ENCODE measurements around the gene DISC1.
"Not testable (repeated sequence)": the region's sequence is repeated elsewhere in the genome, so short reads cannot be mapped to it uniquely, and the experiment has no call there.

The DISC1 gene

DNA sequence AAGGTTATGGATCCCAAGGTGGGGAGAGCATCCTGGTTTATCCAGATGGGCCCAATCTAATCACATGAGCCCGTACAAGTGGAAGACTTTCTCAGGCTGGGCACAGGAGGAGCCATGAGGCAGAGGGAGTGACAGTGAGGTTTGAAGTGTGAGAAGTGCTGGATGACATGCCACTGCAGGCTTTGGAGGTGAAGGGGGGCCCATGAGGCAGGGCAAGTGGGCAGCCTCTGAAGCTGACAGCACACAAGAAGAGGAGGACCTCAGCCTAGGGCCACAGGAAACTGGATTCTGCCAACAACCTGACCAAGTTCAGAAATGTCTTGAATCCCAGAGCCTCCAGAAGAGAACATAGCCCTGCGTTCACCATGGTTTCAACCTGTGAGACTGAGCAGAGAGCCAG is 311.6 kb downstream of the DISC1 start:
- no peak overlapping the region for H3K27ac ChIP-seq
- TF ChIP-seq CTCF (conservative IDR thresholded peaks at IDR 0.05) (no peak), ZFX (IDR thresholded peaks at IDR 0.05) (no peak)

DNA sequence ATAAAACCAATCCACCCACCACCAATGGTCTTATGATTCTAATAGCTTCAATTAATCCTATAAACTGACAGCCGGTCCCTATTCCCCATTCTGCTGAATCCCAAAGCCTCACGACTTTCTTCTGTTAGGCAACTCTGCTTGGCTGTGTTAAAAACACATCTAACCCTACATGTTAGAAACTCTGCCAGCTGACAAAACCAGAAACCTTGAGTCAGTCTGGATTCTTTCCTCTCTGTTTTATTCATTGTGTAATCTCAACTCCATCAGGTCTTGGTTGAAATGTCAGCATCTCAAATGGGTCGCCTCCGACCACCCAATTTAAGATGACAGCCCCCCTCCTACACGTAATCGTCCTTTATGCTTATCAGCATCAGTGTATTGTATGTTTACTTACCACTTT is 312.1 kb downstream of the DISC1 start:
- no peak for TF ChIP-seq ZFX (IDR thresholded peaks at IDR 0.05)
- no peak for TF ChIP-seq CTCF (conservative IDR thresholded peaks at IDR 0.05)
- H3K27ac ChIP-seq = no peak overlapping the region

DNA sequence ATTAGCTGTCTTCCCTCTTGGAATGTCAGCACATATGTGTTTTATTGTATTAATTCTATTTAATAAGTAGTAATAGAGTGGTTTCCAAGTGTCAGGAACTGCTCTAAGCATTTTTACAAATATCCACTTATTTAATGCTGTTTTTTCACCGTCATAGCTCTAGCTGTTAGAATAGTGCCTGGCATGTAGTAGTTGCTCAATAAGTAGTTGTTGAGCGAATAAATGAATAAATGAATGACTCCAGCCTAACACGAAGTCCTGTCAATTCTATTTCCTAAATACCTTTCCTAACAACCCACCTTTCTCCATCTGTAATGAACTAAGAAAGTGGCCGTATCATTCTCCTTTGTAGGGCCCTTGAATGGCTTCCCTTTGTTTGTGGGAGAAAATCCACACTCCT is 312.5 kb downstream of the DISC1 start:
- H3K27ac ChIP-seq = no peak overlapping the region
- TF ChIP-seq ZFX (IDR thresholded peaks at IDR 0.05) (no peak), CTCF (conservative IDR thresholded peaks at IDR 0.05) (no peak)

GRCh38 chr1:231940116-231940515 is 313.5 kb downstream of the DISC1 start:
- TF ChIP-seq ZFX (IDR thresholded peaks at IDR 0.05) (no peak), CTCF (conservative IDR thresholded peaks at IDR 0.05) (no peak)
- H3K27ac ChIP-seq = no peak overlapping the region

DNA sequence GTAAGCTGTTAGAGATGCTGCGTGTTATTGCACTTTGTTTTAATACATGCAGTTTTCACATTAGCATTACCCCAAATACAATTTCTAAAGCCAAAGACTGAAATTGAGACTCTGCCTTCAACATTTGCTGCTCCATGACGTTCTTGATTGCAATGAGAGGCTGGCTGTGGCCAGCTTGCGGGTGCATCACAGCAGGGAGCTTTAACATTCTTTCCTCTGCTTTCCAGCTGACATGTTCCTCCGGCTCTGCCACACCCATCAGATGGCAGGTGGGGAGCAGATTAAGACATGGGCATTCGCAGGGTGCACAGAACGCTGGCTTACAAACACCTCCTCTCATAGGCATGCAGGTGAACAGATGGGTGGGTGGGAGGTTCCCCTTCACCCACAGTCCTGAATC is 314.1 kb downstream of the DISC1 start:
- H3K27ac ChIP-seq = no peak overlapping the region
- TF ChIP-seq ZFX (IDR thresholded peaks at IDR 0.05) (no peak), CTCF (conservative IDR thresholded peaks at IDR 0.05) (no peak)

DNA sequence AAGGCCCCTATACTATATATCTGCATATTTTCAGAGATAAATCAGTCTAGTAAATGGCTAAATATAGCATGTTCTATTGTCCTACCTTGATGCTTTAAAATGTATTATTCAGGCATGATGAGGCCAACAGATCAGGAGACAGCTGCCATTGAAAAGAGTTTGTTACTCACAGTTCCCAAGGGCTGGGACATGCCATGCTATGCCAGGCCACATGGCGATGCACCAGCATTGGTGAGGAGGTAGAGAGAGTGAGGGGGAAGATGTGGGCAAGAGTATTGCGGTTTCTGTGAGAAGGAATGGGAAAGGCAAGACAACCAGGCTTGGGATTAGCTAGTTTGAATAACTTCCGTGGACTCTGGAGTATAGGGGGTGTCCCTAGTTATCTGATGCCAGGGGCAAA is 316.5 kb downstream of the DISC1 start:
- no peak for TF ChIP-seq CTCF (conservative IDR thresholded peaks at IDR 0.05)
- TF ChIP-seq ZFX (IDR thresholded peaks at IDR 0.05) = no peak
- no peak overlapping the region for H3K27ac ChIP-seq

- H3K27ac ChIP-seq = not testable (repeated sequence)
Observed at GRCh38 chr1:231948102-231948501, 321.5 kb downstream of the DISC1 start.

DNA sequence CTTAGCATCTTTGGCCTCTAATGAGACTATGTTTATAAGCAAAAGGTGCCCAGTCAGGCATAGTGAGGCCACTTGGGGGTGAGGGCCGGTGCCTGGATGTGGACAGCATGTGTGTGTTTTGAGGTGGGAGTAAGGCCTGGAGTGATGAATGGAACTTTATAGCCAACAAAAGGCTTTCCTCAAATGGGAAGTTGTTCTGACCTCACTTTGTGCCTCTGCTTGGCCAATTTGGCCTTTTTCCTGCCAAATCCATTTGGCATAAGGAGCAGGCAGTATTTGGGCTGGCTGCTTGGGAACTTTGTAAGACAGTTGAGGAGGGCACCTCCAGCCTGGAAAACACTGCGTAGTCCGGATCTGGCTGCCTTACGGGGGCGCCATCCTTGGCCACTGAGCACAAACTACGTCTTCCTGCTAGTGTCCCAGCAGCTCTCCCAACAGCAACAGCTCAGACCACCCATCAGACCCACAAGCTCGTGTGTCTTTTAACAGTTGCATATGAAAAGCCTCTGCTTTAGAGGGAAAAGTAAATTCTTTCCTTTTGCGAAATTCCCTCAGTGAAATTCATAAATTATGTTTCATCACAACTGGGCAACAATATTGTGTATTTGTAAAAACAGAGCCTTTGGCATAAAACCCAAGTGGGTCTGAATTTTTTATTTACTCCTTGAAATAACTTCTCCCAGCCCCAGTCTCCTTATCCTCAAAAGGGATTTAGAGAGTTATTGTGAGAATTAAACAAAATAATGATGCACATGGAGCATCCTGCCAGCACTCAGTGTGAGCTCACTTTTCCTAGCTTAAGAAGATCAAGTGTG is 322.9 kb downstream of the DISC1 start:
- no peak overlapping the region for H3K27ac ChIP-seq
- TF ChIP-seq CTCF (conservative IDR thresholded peaks at IDR 0.05) (no peak), ZFX (IDR thresholded peaks at IDR 0.05) (no peak)
